ENCODE data around the gene PLEKHA1.

The PLEKHA1 gene

DNA sequence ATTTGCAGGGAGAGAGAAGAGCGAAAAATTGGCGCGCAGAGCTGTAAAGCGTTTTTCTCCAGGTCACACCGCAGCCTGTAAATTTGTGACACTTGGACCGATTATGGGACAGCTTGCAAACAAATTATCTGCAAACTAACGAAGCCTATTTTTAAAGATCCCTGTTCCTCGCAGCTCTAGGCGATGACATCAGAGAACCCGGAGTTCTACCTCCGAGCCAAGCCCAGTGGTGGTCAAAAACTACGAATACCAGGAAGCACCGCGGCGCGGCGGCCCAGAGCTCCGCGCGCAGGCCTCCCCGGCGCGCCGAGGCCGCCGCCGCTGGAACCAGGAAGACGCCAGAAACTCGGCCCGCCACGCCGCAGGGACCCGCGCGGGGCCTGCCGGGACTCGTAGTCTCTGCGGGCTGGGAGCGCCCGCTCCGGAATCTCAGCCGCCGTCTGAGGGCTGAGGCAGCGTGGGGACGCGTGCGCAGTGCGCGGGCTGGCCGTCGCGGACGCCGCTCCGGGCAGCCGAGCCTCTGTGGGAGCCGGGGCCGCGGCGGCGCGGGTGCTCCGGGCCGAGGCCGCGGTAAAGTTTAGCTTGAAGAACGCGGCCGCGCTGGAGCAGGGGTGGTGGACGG lies at the start of gene PLEKHA1:
Gene PLEKHA1 (plus strand): TSS at position 472 of the 622 bp plus-strand sequence. CDS start 18,493 bp downstream, outside the sequence.
- DNase-seq (ENCODE audit: low spot score) = peak; percentile 86
- no peak for FAIRE-seq

DNA sequence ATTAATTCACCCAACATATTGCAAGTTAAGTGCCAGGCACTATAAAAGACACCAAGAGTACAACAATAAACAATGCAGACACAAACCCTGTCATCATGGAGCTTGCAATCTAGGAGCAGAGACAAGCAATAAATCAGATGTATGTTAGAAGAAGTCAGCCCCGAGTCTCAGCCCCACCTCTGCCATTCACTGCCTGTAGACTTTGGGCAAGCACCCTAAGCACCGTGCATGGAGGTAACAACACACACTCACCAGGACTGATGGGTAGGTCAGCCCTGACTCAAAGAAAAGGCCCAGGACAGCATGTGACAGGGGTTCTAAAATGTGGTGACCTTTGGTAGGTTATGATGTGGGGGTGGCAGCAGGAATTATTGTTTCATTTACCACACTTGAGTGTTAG lies 49.3 kb upstream of the PLEKHA1 start:
- no peak for DNase-seq (ENCODE audit: low spot score)
- FAIRE-seq = no peak

GRCh38 chr10:122326385-122326784 lies 48.1 kb upstream of the PLEKHA1 start:
- FAIRE-seq = no peak

DNA sequence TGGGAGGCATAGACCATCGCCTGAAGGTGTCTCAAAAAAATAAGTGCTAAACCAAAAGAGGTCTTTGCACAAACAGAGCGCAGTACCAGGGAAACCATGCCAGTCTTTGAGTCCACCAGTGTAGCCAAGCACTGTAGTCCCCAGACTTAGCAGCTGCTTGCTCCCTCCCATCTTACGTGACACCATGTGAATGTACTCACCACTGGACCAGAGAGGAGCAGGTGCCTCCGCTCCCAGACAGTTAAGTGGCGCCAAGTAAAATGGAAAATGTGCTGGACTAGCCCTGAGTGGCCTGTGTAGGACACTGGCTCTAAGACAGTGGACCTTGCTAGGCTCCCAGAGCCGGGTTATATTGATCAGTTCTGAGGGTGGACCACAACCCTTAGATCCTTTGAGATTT lies 47.7 kb upstream of the PLEKHA1 start:
- FAIRE-seq (no peak), DNase-seq (ENCODE audit: low spot score) (no peak)

More at GRCh38 chr10:122326385-122326784, 48.1 kb upstream of the PLEKHA1 start:
- no peak for DNase-seq (ENCODE audit: low spot score)

GRCh38 chr10:122327237-122328206 lies 47.0 kb upstream of the PLEKHA1 start:
- DNase-seq (ENCODE audit: low spot score) (no peak), FAIRE-seq (no peak)

DNA sequence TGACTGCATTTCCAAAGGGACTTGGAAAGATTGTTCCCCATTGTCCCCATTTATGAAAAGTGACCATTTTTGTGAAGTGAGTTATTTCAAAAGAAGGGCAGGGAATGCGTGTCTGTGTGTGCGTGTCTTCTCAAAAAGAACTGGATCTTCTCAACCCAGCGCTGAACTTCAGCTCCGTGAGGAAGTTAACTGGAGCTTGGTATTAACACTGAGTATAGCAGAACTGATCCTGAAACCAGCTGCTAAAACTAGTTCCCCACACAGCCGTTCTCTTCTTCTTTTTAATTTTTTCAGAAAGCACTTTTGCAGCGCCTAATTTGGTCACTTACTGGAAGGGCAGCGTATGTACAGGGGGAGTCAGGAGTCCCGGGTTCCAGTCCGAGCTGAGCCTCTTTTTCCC lies 45.8 kb upstream of the PLEKHA1 start:
- no peak for FAIRE-seq
- no peak for DNase-seq (ENCODE audit: low spot score)

DNA sequence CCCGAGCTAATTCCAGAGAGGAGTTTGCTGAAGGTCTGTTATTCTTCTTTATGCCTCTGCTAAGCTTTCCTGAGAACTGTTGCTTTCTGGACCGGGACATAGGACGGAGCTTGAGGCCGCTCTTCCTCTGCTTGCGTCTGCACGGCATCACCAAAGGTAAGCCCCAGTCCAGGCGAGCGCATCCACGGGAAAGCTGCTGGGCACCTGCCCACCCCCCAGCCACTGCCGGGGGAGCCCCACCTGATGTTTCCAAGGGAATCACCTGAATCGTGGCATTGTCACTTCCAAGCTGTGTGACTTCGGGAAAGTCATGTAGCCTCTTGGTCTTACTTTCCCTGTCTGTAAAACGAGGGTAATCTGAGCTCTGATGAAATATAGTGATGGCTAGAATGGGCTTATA lies 45.1 kb upstream of the PLEKHA1 start:
- FAIRE-seq = no peak
- no peak for DNase-seq (ENCODE audit: low spot score)

DNA sequence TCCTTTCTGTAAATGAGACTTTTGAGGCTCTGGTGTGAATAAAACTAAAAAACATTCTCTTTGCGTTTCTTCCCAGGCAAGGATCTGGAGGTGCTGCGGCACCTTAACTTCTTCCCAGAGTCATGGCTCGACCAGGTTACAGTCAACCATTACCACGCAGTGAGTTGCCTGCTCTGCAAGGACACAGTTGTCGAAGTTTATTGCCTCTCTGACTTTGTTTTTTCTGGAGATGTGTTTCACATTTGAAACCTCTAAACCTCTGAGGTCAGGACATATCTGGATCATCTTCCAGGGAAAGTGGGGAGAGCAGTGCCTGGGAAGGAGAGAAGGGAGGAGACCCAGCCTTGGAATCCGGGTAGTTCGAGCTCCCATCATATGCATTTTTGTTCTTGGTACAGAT lies 43.4 kb upstream of the PLEKHA1 start:
- FAIRE-seq (no peak), DNase-seq (ENCODE audit: low spot score) (no peak)

DNA sequence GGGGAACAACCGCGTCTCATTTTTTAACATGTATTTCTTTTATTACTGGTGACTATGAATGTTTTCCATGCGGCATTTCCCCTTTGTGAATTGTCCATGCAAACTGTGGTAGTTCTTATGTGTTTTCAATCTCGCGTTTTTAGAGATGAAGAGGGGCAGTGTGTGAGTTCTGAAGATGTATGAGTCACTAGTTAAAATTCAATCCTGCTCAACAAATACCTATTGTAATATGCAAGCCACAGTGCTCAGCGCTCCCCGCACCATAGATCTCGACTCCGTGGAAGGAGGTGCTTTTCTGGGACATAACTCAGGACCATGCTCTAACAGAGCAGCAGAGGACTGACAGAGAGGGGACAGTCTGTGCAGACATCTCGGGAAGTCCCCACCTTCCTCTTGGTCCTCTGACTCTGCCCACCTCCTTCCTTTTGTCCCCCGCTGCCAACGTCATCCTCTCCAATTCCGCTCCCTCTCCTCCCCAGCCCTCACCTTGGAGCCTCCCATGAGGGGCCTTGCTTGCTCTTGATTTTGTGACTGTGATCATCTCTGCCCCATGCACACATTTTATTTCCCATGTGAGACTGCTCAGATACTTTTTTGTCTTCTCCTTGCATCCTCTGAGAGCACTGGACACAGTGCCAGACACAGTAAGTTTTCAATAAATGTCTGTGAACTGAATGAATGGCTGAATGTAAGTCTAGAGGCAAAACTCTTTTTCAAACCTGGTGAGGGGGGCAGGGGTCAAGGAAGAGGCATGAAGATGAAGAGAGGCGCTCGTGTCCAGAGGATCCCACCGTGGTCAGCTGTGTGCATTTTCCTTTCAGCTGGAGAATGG lies 42.7 kb upstream of the PLEKHA1 start:
- peak; percentile 95 for DNase-seq (ENCODE audit: low spot score)
- peak; percentile 96 for FAIRE-seq

DNA sequence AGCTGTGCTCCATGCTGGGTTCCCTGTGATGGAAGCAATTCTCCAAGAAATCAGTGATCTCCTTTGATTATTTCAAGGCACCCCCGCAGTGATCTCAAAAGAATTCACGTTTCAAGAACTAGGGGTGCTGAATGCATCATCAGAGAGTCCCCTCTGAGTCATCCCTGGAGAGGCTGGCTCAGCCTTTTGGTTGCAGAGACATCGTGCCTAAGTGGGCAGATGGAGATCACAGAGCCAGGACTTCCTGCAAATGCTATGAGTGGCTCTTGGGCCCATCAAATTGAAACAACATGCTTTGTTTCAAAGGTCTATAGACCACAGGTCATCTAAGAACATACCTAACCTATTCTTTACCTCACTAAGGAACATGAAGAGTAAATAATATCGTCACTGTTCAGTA lies 41.5 kb upstream of the PLEKHA1 start:
- FAIRE-seq (peak; percentile 10), DNase-seq (ENCODE audit: low spot score) (no peak)

DNA sequence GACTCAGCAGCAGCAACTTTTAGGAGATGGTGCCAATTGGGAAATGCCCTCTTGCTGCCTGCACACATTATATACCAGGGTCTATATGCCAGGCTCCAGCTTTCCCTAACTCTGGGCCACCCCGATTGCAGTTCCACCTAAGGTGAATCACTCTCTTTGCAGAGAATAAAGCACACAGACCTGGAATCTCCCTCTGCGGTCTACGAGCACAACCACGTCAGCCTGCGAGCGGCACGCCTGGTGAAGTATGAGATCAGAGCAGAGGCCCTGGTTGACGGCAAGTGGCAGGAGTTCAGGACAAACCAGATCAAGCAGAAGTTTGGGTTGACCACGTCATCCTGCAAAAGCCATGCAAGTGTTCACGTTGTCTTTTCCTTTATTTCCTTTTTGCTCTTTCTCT lies 38.2 kb upstream of the PLEKHA1 start:
- peak; percentile 89 for DNase-seq (ENCODE audit: low spot score)
- peak; percentile 71 for FAIRE-seq

- no peak for FAIRE-seq
- DNase-seq (ENCODE audit: low spot score) = no peak
Observed at GRCh38 chr10:122336961-122337360, 37.5 kb upstream of the PLEKHA1 start.

DNA sequence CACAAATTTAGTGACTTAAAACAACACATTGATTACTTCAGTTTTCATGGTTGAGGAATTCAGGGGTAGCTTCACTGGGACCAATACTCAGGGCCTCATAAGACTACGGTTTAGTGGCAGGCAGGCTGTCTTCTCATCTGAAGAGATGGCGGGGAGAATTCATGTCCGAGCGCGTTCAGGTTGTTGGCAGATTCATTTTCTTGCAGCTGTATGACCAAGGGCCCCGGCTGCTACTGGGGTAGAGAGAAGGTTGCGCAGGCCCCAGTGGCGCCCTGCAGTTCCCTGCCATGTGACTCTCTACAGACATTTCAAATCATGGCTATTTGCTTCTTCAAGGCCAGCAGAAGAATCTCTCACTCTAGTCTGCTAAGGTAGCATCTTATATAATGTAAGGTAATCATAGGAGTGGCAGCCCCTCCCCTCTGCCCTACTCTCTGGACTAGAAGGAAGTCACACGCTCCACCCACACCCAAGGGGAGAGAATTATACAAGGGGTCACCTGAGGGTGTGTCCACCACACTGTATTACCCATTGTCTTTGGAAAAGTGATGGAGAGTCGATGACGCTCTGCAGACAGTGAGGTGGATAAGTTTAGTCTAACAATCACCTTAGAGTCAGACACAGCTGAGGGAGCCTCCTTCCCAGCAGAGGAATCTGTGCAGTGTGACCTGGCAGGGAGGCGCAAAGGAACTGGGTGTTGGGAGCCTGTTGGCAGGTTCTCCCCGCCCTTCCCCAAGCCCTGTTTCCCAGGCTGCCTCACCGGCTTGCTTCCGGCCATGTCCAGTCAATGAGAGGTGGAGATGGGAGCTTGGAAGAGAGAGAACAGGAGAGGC lies 35.7 kb upstream of the PLEKHA1 start:
- FAIRE-seq = no peak
- DNase-seq (ENCODE audit: low spot score) = no peak

DNA sequence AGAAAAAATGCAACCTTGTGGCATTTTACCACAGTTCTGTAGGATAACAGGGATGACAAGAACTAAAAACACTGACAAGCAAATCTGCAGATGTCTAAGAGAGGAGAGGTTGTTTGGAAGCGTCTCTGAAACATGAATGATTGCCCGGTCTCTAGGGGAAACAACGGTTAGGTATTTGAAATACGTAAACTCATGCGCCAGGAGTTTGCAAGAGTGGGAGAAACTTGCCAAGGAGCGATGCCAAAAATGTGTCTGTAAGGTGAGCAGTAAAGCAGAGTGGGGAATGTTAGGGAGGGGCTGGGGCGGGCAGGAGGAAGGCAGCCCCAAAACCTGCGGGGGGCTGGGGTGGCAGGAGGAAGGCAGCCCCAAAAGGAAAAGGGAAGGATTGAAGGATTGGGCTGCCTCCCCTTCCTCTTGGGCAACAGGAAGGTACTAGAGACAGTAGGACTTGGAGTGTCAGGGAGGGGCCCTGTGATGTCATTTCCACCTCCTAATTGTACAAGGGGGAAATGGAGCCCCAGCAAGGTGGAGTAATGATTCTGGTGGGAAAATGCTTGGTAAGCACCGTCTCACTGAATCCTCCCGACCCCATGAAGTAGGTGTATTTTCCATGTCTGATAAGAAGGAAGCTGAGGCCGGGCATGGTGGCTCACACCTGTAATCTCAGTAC lies 33.2 kb upstream of the PLEKHA1 start:
- DNase-seq (ENCODE audit: low spot score) (no peak), FAIRE-seq (no peak)

GRCh38 chr10:122342293-122343134 lies 32.0 kb upstream of the PLEKHA1 start:
- DNase-seq (ENCODE audit: low spot score) (peak; percentile 15), FAIRE-seq (peak; percentile 70)

- FAIRE-seq = no peak
- no peak for DNase-seq (ENCODE audit: low spot score)
Observed at GRCh38 chr10:122343135-122343800, 31.2 kb upstream of the PLEKHA1 start.

- FAIRE-seq = no peak
Observed at GRCh38 chr10:122343936-122344335, 30.6 kb upstream of the PLEKHA1 start.

GRCh38 chr10:122344741-122345258 lies 29.7 kb upstream of the PLEKHA1 start:
- FAIRE-seq (peak; percentile 95), DNase-seq (ENCODE audit: low spot score) (peak; percentile 91)

More at GRCh38 chr10:122343936-122344335, 30.6 kb upstream of the PLEKHA1 start:
- DNase-seq (ENCODE audit: low spot score) = no peak

All from RCC 7860 (cell line).